Pancreas (tissue), 10 donors: Measurements from ENCODE around the gene MLH1. TPM values are rescaled to one million over a fixed set of nuclear protein-coding genes. Genes with fewer than 3 reads are reported as not detected.
A peak's percentile ranks its signal among the peaks of the same experiment; 100 is the strongest.
"Not testable (repeated sequence)": the region's sequence is repeated elsewhere in the genome, so short reads cannot be mapped to it uniquely, and the experiment has no call there.

Source experiments
- ATAC-seq, 4 donors: fragments of 200-7000 bp; cut with Tn5 transposase; one replicate each; pipeline versions ENCODE4 v1.8.0 to v1.9.1; 2020; ENCODE audit warnings: mild to moderate bottlenecking in 4 of 4, moderate library complexity in 4 of 4
- DNase-seq, 6 donors: peaks; one replicate each; pipeline ENCODE4 v3.0.0-alpha.2; 2020
- FAIRE-seq: peaks from 2 replicates; lab custom pipeline; 2012; peaks lifted over from hg19 to GRCh38; lab: Jason Lieb, UNC
- H3K27ac ChIP-seq, 4 donors: fragments of 200-600 bp; sonication (generic); 1 replicate in 3 of 4; 2 replicates in 1 of 4; pipeline versions ENCODE4 v1.5.0 to v1.8.0; 2020
- H3K27me3 ChIP-seq, 4 donors: fragments of 200-600 bp; one replicate each; pipeline ENCODE4 v1.8.0; 2021
- H3K36me3 ChIP-seq, 3 donors: fragments of 200-600 bp; sonication (generic) in 1 of 3; one replicate each; pipeline versions ENCODE4 v1.5.0 to v1.8.0; 2020 to 2021
- H3K4me1 ChIP-seq, 3 donors: fragments of 200-600 bp; one replicate each; pipeline ENCODE4 v1.8.0; 2021
- H3K4me3 ChIP-seq, 4 donors: fragments of 200-600 bp; sonication (generic) in 2 of 4; one replicate each; pipeline versions ENCODE4 v1.5.0 to v1.8.0; 2020 to 2021
- H3K9me3 ChIP-seq, 4 donors: fragments of 200-600 bp; one replicate each; pipeline ENCODE4 v1.8.0; 2021
- CTCF ChIP-seq, 4 donors: fragments of 200-600 bp; sonication (generic) in 3 of 4; IDR thresholded peaks; one replicate each; pipeline versions ENCODE4 v1.5.0 to v1.8.0; 2021; ENCODE audit warnings: antibody characterized with exemption in 4 of 4
- WGBS, 2 donors: extraction: QIAGEN DNeasy Blood & Tissue Kit; methylation state at CpG; one replicate each; pipeline ENCODE4 v1.1.7; 2013; 5-methylcytosine and 5-hydroxymethylcytosine counted together
- intact Hi-C, 3 donors: fragments of 100-400 bp; cut with DNase I; formaldehyde crosslinking; loops; one replicate each; pipeline versions ENCODE4 v1.11.1 to v1.14.2; 2022
- polyA plus RNA-seq, 2 donors: library from polyadenylated mRNA; stranded (reverse); fragments of 200-250 nt; gene quantifications; one replicate each; pipeline ENCODE4 v1.2.3, GENCODE V29; 2013
- total RNA-seq, 6 donors: library from RNA; stranded (reverse); fragmentation: NEBNext Ultra II Directional in 4 of 6; extraction: Animal tissue kit (Norgen Biotek cat#: 25700) in 4 of 6; gene quantifications; one replicate each; pipeline versions ENCODE4 v1.2.1 to v1.2.4, GENCODE V29; 2021 to 2023
- donor health status: healthy with polysubstance abuse.
- donor health status: DM: no; HTN: no; CAD: no; lungs with moderate emphysema.
- donor health status: DM: no; HTN: no; CAD: no.
- donor health status: control.
- donor health status: control.
- donor health status: Bipolar disorder and iron deficiency.
- donor health status: DM: yes; HTN: yes; CAD: no.
- donor health status: DM: no; HTN: no; CAD: no.
- donor health status: DM: no; HTN: no; CAD: no.
- donor health status: DM: yes; HTN: yes; CAD: no.

MLH1 gene
- total and polyA plus RNA-seq, 8 donors = 7.9 to 16.4 (median 13.3) TPM

DNA sequence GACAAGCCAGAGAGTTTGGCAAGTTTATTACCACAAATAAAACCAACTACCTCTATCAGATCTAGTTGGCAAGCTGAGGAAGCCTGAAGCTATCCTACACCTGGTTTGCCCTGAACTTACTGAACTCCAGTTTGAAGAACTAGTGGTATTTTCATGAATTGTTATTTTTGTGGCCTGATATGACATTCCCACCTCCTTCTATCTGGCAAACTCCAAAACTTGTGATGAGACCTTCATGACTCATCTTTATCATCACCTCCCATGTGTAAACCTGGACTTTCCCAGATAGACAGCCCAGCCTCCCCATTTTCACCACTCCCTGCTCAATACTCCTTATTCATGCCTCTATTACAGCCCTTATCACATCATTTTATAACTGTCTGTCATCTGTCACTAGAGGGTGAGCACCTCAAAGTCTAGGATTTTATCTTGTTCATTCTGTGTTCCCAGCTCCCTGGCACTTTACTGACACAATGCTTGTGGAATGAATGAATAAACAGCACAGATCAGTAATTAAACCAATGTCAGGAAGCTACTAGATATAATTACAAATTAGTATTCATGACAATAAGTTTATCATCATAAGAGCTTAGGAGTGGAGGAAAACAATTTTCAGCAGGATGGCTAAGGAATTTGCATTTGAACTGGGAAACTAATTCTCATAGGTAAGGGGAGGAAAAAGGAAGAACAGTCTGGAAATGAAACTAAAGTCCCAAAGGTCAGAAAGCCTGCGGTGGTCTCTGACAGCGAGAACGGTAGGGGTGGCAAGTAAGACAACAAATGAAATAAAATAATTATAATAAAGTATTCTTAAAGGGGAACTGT is 35.2 kb upstream of the MLH1 start:
- DNase-seq (no peak), FAIRE-seq (no peak), ATAC-seq (peak in 2 of 4 donors; percentile 13 to 16)
- TF ChIP-seq CTCF (IDR thresholded peaks at IDR 0.05) = no peak
- no peak overlapping the region for H3K27ac ChIP-seq
- 36 to 40% methylated on average over 3 of the region's 3 CpGs for whole genome bisulfite sequencing, 2 donors
- no peaks in the 10 kb centered on the region for H3K27me3 ChIP-seq
- intact Hi-C loops = loop anchor here in 2 of 3 donors (5.0 to 10.0 kb wide), 2 partner anchors 231 to 233 kb away; no protein-coding TSS in a partner anchor
- H3K4me1 ChIP-seq = no peaks in the 10 kb centered on the region
- no peaks in the 10 kb centered on the region for H3K9me3 ChIP-seq
- H3K36me3 ChIP-seq = no peaks in the 10 kb centered on the region
- H3K4me3 ChIP-seq = no peak overlapping the region

- no peak overlapping the region for H3K27ac ChIP-seq
- no peak overlapping the region for H3K4me3 ChIP-seq
- no peaks in the 10 kb centered on the region for H3K27me3 ChIP-seq
- H3K4me1 ChIP-seq = no peaks in the 10 kb centered on the region
- no peaks in the 10 kb centered on the region for H3K36me3 ChIP-seq
- ATAC-seq = no peak
- FAIRE-seq = no peak
- no peaks in the 10 kb centered on the region for H3K9me3 ChIP-seq
- DNase-seq = no peak
- WGBS, 2 donors = 33 to 40% methylated on average over 2 of the region's 2 CpGs
- TF ChIP-seq CTCF (IDR thresholded peaks at IDR 0.05) = no peak
- intact Hi-C loops = loop anchor here in 2 of 3 donors (5.0 to 10.0 kb wide), 2 partner anchors 233 to 235 kb away; no protein-coding TSS in a partner anchor
Observed at GRCh38 chr3:36959821-36960220, 33.5 kb upstream of the MLH1 start.

- H3K27me3 ChIP-seq = no peaks in the 10 kb centered on the region
- intact Hi-C loops = no loop called here
- no peaks in the 10 kb centered on the region for H3K4me1 ChIP-seq
- FAIRE-seq (no peak), ATAC-seq (no peak), DNase-seq (no peak)
- TF ChIP-seq CTCF (IDR thresholded peaks at IDR 0.05) = no peak
- no peak overlapping the region for H3K4me3 ChIP-seq
- no peaks in the 10 kb centered on the region for H3K9me3 ChIP-seq
- no peak overlapping the region for H3K27ac ChIP-seq
- H3K36me3 ChIP-seq = no peaks in the 10 kb centered on the region
- WGBS, 2 donors = 71 to 80% methylated on average over 4 of the region's 4 CpGs
Observed at GRCh38 chr3:36960502-36960901, 32.8 kb upstream of the MLH1 start.

DNA sequence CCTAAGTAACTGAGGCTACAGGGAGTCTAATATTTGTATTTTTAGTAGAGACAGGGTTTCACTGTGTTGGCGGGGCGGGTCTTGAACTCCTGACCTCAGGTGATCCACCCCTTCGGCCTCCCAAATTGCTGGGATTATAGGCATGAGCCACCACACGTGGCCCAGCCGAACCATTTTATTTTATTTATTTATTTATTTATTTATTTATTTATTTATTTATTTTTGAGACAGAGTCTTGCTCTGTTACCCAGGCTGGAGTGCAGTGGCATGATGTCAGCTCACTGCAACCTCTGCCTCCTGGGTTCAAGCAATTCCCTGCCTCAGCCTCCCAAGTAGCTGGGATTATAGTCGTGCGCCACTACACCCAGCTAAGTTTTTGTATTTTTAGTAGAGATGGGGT is 30.3 kb upstream of the MLH1 start:
- not testable (repeated sequence) for FAIRE-seq

DNA sequence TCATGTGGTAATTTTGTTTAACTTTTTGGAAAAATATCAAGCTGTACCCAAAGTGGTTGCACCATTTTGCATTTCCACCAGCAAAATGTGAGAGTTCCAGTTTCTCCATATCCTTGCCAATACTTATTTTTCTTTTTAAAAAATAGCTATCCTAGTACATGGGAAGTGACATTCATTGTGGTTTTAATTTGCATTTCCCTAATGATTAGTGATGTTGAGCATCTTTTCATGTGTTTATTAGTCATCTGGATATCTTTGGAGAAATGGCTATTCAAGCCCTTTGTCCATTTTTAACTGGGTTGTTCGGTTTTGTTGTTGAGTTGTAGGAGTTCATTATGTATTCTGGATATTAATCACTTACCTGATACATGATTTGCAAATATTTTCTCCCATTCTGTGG is 29.0 kb upstream of the MLH1 start:
- FAIRE-seq (no peak), ATAC-seq (no peak), DNase-seq (no peak)
- Histone ChIP-seq H3K4me1 (no peaks in the 10 kb centered on the region), H3K27ac (no peak overlapping the region), H3K27me3 (no peaks in the 10 kb centered on the region), H3K9me3 (no peaks in the 10 kb centered on the region), H3K4me3 (no peak overlapping the region), H3K36me3 (no peaks in the 10 kb centered on the region)
- 59 to 81% methylated on average over 1 of the region's 1 CpG for WGBS, 2 donors
- TF ChIP-seq CTCF (IDR thresholded peaks at IDR 0.05) = no peak
- intact Hi-C loops = no loop called here

More for the DNA sequence above, 30.3 kb upstream of the MLH1 start:
- ATAC-seq, H3K9me3 ChIP-seq, H3K4me3 ChIP-seq, H3K4me1 ChIP-seq, H3K27me3 ChIP-seq, H3K36me3 ChIP-seq, H3K27ac ChIP-seq, intact Hi-C loops, DNase-seq: not testable (repeated sequence)
- 91 to 96% methylated on average over 7 of the region's 7 CpGs for WGBS, 2 donors
